Ovary (tissue), 9 donors: Measurements from ENCODE around the gene DGKD. TPM values are rescaled to one million over a fixed set of nuclear protein-coding genes. Genes with fewer than 3 reads are reported as not detected.

ENCODE experiments used
- DNase-seq, 5 donors: peaks; one replicate each; pipeline ENCODE4 v3.0.0-alpha.2; 2019 to 2020
- H3K27ac ChIP-seq, 2 donors: fragments of 200-600 bp; one replicate each; pipeline versions ENCODE4 v1.5.1 to v1.8.0; 2019 to 2022
- H3K27me3 ChIP-seq: fragments of 200-600 bp; one replicate; pipeline ENCODE4 v1.8.0; 2022
- H3K36me3 ChIP-seq: fragments of 200-600 bp; sonication (generic); one replicate; pipeline ENCODE4 v1.5.1; 2019
- H3K4me1 ChIP-seq: one replicate; pipeline ENCODE4 v1.8.1; 2013; ENCODE audit warnings: mild to moderate bottlenecking, moderate library complexity; ENCODE audit not compliant: insufficient read depth
- H3K4me3 ChIP-seq: fragments of 200-600 bp; sonication (generic); one replicate; pipeline ENCODE4 v1.5.1; 2017
- H3K9me3 ChIP-seq, 2 donors: fragments of 200-600 bp in 1 of 2; sonication (generic) in 1 of 2; one replicate each; pipeline versions ENCODE4 v1.5.1 to v1.8.1; 2013 to 2019; ENCODE audit warnings: mild to moderate bottlenecking in 1 of 2, moderate library complexity in 1 of 2
- CTCF ChIP-seq, 3 donors: fragments of 450-650 bp in 2 of 3; fragments of 200-600 bp in 1 of 3; IDR thresholded peaks; one replicate each; pipeline versions ENCODE4 v1.5.1 to v1.8.0; 2016 to 2022; ENCODE audit warnings: antibody characterized with exemption in 3 of 3, mild to moderate bottlenecking in 1 of 3
- EP300 ChIP-seq: sonication (generic); formaldehyde crosslinking; IDR thresholded peaks from one replicate; pipeline ENCODE4 v1.6.1; 2017; ENCODE audit warnings: antibody characterized with exemption
- POLR2A ChIP-seq: fragments of 450-650 bp; IDR thresholded peaks from one replicate; pipeline ENCODE4 v1.6.1; 2017; ENCODE audit warnings: antibody characterized with exemption, mild to moderate bottlenecking, moderate library complexity
- WGBS, 3 donors: extraction: QIAGEN DNeasy Blood & Tissue Kit in 1 of 3; methylation state at CpG; one replicate each; pipeline versions ENCODE4 v1.1.5 to v1.1.7; 2013 to 2017; 5-methylcytosine and 5-hydroxymethylcytosine counted together
- intact Hi-C, 4 donors: fragments of 100-400 bp; cut with DNase I; formaldehyde crosslinking; loops; one replicate each; pipeline versions ENCODE4 v1.11.0 to v1.15.1; 2022 to 2023
- polyA plus RNA-seq, 2 donors: library from polyadenylated mRNA; stranded (reverse); fragments of 200-250 nt in 1 of 2; fragments of 350-450 nt in 1 of 2; fragmentation: Illumina TruSeq in 1 of 2; extraction: RNeasy Lipid Tissue Mini Kit (QIAGEN cat#74804) in 1 of 2; gene quantifications; one replicate each; pipeline ENCODE4 v1.2.3, GENCODE V29; 2013 to 2014
- total RNA-seq, 7 donors: library from RNA; depleted of rRNA in 2 of 7; stranded (reverse); fragments of >200 nt in 2 of 7; fragmentation: NEBNext Ultra II Directional in 3 of 7; extraction: Animal tissue kit (Norgen Biotek cat#: 25700) in 3 of 7; gene quantifications; one replicate each; pipeline versions ENCODE4 v1.1.0 to v1.2.4, GENCODE V29; 2016 to 2023
- donor health status: DM: no; HTN: no; CAD: no; lungs with moderate emphysema.
- donor health status: DM: no; HTN: no; CAD: no.
- donor health status: Bipolar disorder and iron deficiency.
- donor health status: DM: yes; HTN: yes; CAD: no.
- donor health status: DM: no; HTN: no; CAD: no.
- donor health status: DM: yes; HTN: yes; CAD: no.

DGKD gene
- total and polyA plus RNA-seq, 9 donors, result 9.4 to 81.8 (median 36.3) TPM

GRCh38 chr2:233346376-233346775 is 7.9 kb upstream of the DGKD start:
- TF ChIP-seq CTCF (IDR thresholded peaks at IDR 0.05) (no peak), EP300 (no peak), POLR2A (no peak)
- H3K36me3 ChIP-seq, result no peaks in the 10 kb centered on the region
- no peak for DNase-seq
- H3K4me1 ChIP-seq, result no peaks in the 10 kb centered on the region
- H3K27ac ChIP-seq, result no peak overlapping the region
- no peaks in the 10 kb centered on the region for H3K27me3 ChIP-seq
- WGBS, 3 donors, result 88 to 92% (median 88%) methylated on average over 12 of the region's 12 CpGs
- intact Hi-C loops, result no loop called here
- H3K4me3 ChIP-seq, result no peak overlapping the region
- H3K9me3 ChIP-seq, result no peaks in the 10 kb centered on the region

GRCh38 chr2:233346930-233347329 is 7.4 kb upstream of the DGKD start:
- H3K4me3 ChIP-seq, result no peak overlapping the region
- TF ChIP-seq POLR2A (no peak), EP300 (no peak), CTCF (IDR thresholded peaks at IDR 0.05) (no peak)
- no peaks in the 10 kb centered on the region for H3K4me1 ChIP-seq
- no peak for DNase-seq
- H3K36me3 ChIP-seq, result no peaks in the 10 kb centered on the region
- H3K27me3 ChIP-seq, result no peaks in the 10 kb centered on the region
- 77 to 84% (median 84%) methylated on average over 9 of the region's 9 CpGs for WGBS, 3 donors
- no peaks in the 10 kb centered on the region for H3K9me3 ChIP-seq
- intact Hi-C loops, result no loop called here
- no peak overlapping the region for H3K27ac ChIP-seq

GRCh38 chr2:233349005-233349998 is 5.0 kb upstream of the DGKD start:
- intact Hi-C loops, result no loop called here
- H3K4me1 ChIP-seq, result peaks cover 3% of the 10 kb centered on the region
- no peaks in the 10 kb centered on the region for H3K36me3 ChIP-seq
- whole genome bisulfite sequencing, 3 donors, result 34 to 41% (median 39%) methylated on average over 15 of the region's 15 CpGs
- DNase-seq, result peak in 4 of 5 donors; percentile 29 to 66 (median 38)
- H3K27me3 ChIP-seq, result no peaks in the 10 kb centered on the region
- no peaks in the 10 kb centered on the region for H3K9me3 ChIP-seq
- TF ChIP-seq POLR2A (no peak), CTCF (IDR thresholded peaks at IDR 0.05) (no peak), EP300 (no peak)
- H3K27ac ChIP-seq, result no peak overlapping the region
- H3K4me3 ChIP-seq, result no peak overlapping the region

- Histone ChIP-seq H3K4me3 (no peak overlapping the region), H3K9me3 (no peaks in the 10 kb centered on the region), H3K4me1 (peaks cover 7% of the 10 kb centered on the region), H3K36me3 (no peaks in the 10 kb centered on the region), H3K27me3 (no peaks in the 10 kb centered on the region), H3K27ac (no peak overlapping the region)
- peak in 1 of 5 donors; percentile 28 for DNase-seq
- TF ChIP-seq EP300, result no peak
- TF ChIP-seq CTCF (IDR thresholded peaks at IDR 0.05), result no peak
- TF ChIP-seq POLR2A, result no peak
- intact Hi-C loops, result loop anchor here in 2 of 4 donors (10.0 kb wide), 1 partner anchor 94 kb away; no protein-coding TSS in a partner anchor
- WGBS, 3 donors, result 29 to 37% (median 35%) methylated on average over 8 of the region's 8 CpGs
Observed at GRCh38 chr2:233350708-233351107, 3.6 kb upstream of the DGKD start.
